Measurements from ENCODE around the gene TMEM186. TPM values are rescaled to one million over a fixed set of nuclear protein-coding genes. Genes with fewer than 3 reads are reported as not detected.
"Not testable (repeated sequence)": the region's sequence is repeated elsewhere in the genome, so short reads cannot be mapped to it uniquely, and the experiment has no call there.

The TMEM186 gene
- total RNA-seq, 2 experiments from 2014 or later = 1.9 to 3.1 TPM

DNA sequence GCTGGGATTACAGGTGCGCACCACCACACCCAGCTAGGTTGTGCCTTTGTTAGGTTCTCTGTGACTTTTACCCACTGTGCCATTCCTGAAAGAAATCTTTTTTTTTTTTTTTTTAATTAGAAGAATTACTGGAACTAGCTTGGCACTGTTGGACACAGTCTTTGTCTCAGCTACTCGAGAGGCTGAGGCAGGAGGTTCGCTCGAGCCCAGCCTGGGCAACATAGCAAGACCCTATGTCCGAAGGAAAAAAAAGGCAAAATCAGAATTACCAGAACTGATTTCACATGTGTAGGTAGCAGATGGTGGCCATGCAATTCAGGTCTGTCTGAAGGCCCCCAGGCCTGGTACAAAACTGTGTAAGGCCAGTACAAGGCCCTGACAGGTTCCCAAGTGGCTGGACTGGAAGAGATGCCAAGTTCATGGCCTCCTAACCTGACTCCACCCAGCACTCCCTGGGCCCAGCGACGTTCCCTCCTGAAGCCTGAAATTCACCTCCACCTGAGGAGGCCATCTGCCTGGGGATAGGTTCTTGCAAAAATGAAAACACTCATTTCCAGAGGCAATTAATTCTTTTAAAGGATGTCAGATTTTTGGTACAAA is 48.4 kb upstream of the TMEM186 start:
- ATAC-seq (ENCODE audit: poor library complexity) (no peak), DNase-seq (no peak)
- Mint-ChIP-seq H3K36me3 (ENCODE audit: low read depth) (peaks cover 33% of the 10 kb centered on the region), H3K27ac (no peak overlapping the region), H3K4me3 (no peak overlapping the region), H3K27me3 (no peaks in the 10 kb centered on the region), H3K4me1 (ENCODE audit: low read depth) (peaks cover 22% of the 10 kb centered on the region), H3K9me3 (no peaks in the 10 kb centered on the region)
- CTCF ChIA-PET = no interaction called here
- TF ChIP-seq, protein P1, sequence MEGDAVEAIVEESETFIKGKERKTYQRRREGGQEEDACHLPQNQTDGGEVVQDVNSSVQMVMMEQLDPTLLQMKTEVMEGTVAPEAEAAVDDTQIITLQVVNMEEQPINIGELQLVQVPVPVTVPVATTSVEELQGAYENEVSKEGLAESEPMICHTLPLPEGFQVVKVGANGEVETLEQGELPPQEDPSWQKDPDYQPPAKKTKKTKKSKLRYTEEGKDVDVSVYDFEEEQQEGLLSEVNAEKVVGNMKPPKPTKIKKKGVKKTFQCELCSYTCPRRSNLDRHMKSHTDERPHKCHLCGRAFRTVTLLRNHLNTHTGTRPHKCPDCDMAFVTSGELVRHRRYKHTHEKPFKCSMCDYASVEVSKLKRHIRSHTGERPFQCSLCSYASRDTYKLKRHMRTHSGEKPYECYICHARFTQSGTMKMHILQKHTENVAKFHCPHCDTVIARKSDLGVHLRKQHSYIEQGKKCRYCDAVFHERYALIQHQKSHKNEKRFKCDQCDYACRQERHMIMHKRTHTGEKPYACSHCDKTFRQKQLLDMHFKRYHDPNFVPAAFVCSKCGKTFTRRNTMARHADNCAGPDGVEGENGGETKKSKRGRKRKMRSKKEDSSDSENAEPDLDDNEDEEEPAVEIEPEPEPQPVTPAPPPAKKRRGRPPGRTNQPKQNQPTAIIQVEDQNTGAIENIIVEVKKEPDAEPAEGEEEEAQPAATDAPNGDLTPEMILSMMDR (IDR thresholded peaks at IDR 0.05) = no peak
- Histone ChIP-seq H3K9me3 (ENCODE audit: control insufficient read depth in 1 of 2, insufficient read depth in 1 of 2, low read length in 2 of 2) (no peaks in the 10 kb centered on the region), H3K36me3 (ENCODE audit: insufficient read depth, low read length) (peaks cover 20% of the 10 kb centered on the region), H3K4me1 (ENCODE audit: insufficient read depth, low read length) (peaks cover 9% of the 10 kb centered on the region), H3K4me3 (ENCODE audit: low read length) (no peak overlapping the region), H3K27me3 (ENCODE audit: control insufficient read depth in 1 of 2, insufficient read depth in 2 of 2, low read length in 2 of 2) (no peaks in the 10 kb centered on the region), H3K27ac (ENCODE audit: low read depth in 1 of 2, low read length in 2 of 2) (no peak overlapping the region)
- POLR2A ChIA-PET = no interaction called here
- intact Hi-C loops (cut with DNase I, micrococcal nuclease) = no loop called here

DNA sequence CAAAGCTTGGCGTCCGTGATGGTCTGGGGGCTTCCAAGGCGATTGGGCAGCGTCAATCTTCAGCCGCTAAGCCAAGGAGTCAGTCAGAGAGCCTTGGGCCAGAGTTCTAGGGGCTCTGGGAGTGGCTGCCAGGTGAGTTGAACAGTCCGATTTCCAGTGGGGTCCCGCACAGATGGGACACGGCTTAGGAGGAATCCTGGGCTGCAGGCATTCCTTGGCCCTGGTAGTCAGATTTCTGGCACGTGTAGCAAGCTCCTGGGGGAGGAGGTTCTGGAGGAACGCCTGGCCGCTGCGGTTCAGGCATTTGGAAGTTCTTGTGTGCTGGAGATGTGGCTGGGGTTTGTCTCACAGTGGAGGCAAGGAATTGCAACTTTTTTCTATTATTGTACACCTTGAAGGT is 45.9 kb upstream of the TMEM186 start:
- H3K27ac Mint-ChIP-seq = not testable (repeated sequence)

DNA sequence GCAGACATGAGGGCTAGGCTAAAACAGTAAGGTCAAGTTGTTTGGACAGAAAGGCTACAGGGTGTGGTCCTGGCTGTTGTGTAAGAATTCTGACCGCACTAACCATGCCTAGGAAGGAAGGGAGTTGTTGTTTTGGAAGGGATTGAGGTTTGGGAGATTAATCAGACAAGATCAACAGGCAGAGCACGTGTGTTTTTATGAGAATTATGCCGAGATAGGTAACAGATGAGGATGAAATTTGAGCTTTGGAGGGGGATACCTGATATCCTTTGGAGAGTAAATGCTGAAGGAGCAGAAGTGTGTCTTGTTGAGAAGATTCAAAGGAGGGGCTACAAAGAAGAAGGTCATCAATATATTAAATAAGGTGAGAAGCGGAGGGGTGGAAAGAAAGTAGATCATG is 44.6 kb upstream of the TMEM186 start:
- H3K27me3 ChIP-seq (ENCODE audit: control insufficient read depth in 1 of 2, insufficient read depth in 2 of 2, low read length in 2 of 2); H3K4me3 ChIP-seq (ENCODE audit: low read length); CTCF ChIA-PET; H3K27ac ChIP-seq (ENCODE audit: low read depth in 1 of 2, low read length in 2 of 2); H3K27me3 Mint-ChIP-seq; H3K36me3 ChIP-seq (ENCODE audit: insufficient read depth, low read length); H3K4me1 ChIP-seq (ENCODE audit: insufficient read depth, low read length); H3K9me3 Mint-ChIP-seq; intact Hi-C loops (cut with DNase I, micrococcal nuclease); POLR2A ChIA-PET; H3K4me3 Mint-ChIP-seq; H3K9me3 ChIP-seq (ENCODE audit: control insufficient read depth in 1 of 2, insufficient read depth in 1 of 2, low read length in 2 of 2); ATAC-seq (ENCODE audit: poor library complexity); DNase-seq: not testable (repeated sequence)
- H3K36me3 Mint-ChIP-seq (ENCODE audit: low read depth) = peaks cover 16% of the 10 kb centered on the region
- peaks cover 12% of the 10 kb centered on the region for H3K4me1 Mint-ChIP-seq (ENCODE audit: low read depth)
- peak overlapping the region; percentile 37 for H3K27ac Mint-ChIP-seq

More for the DNA sequence above, 45.9 kb upstream of the TMEM186 start:
- H3K36me3 ChIP-seq (ENCODE audit: insufficient read depth, low read length); POLR2A ChIA-PET; H3K4me3 Mint-ChIP-seq; DNase-seq; H3K9me3 ChIP-seq (ENCODE audit: control insufficient read depth in 1 of 2, insufficient read depth in 1 of 2, low read length in 2 of 2); H3K9me3 Mint-ChIP-seq; H3K27ac ChIP-seq (ENCODE audit: low read depth in 1 of 2, low read length in 2 of 2); H3K4me3 ChIP-seq (ENCODE audit: low read length); H3K27me3 ChIP-seq (ENCODE audit: control insufficient read depth in 1 of 2, insufficient read depth in 2 of 2, low read length in 2 of 2); CTCF ChIA-PET; H3K27me3 Mint-ChIP-seq; H3K4me1 ChIP-seq (ENCODE audit: insufficient read depth, low read length); ATAC-seq (ENCODE audit: poor library complexity); intact Hi-C loops (cut with DNase I, micrococcal nuclease): not testable (repeated sequence)
- Mint-ChIP-seq H3K36me3 (ENCODE audit: low read depth) (peaks cover 16% of the 10 kb centered on the region), H3K4me1 (ENCODE audit: low read depth) (peaks cover 12% of the 10 kb centered on the region)

- H3K9me3 Mint-ChIP-seq; CTCF ChIA-PET; H3K4me1 ChIP-seq (ENCODE audit: insufficient read depth, low read length); H3K27ac Mint-ChIP-seq; POLR2A ChIA-PET; intact Hi-C loops (cut with DNase I, micrococcal nuclease); H3K27me3 Mint-ChIP-seq; H3K9me3 ChIP-seq (ENCODE audit: control insufficient read depth in 1 of 2, insufficient read depth in 1 of 2, low read length in 2 of 2); H3K36me3 Mint-ChIP-seq (ENCODE audit: low read depth); H3K36me3 ChIP-seq (ENCODE audit: insufficient read depth, low read length); H3K27ac ChIP-seq (ENCODE audit: low read depth in 1 of 2, low read length in 2 of 2); H3K4me3 Mint-ChIP-seq; ATAC-seq (ENCODE audit: poor library complexity); H3K4me3 ChIP-seq (ENCODE audit: low read length); DNase-seq; H3K27me3 ChIP-seq (ENCODE audit: control insufficient read depth in 1 of 2, insufficient read depth in 2 of 2, low read length in 2 of 2): not testable (repeated sequence)
- H3K4me1 Mint-ChIP-seq (ENCODE audit: low read depth) = peaks cover 16% of the 10 kb centered on the region
Observed at GRCh38 chr16:8837594-8837993, 40.2 kb upstream of the TMEM186 start.

DNA sequence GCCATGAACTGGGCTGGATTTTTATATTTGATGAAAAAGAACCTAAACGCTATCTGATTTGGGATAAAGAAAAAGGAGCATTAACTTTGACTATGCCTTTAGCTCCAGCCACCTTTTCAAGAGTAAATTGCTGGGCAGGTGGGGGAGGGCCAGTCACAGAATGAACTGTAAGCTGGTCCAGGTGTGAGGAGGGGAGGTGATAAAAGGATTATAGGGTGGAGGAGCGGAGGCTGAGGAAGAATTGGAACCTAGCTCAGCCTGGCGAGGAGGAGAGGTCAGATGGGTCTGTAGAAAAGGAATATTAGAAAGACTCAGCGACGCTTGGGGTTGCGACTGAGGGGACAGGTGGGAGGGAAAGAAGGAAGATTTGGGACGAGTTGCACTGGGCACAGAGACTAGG is 39.4 kb upstream of the TMEM186 start:
- POLR2A ChIA-PET; H3K9me3 ChIP-seq (ENCODE audit: control insufficient read depth in 1 of 2, insufficient read depth in 1 of 2, low read length in 2 of 2); H3K27me3 Mint-ChIP-seq: not testable (repeated sequence)

More for the DNA sequence above, 39.4 kb upstream of the TMEM186 start:
- H3K4me3 ChIP-seq (ENCODE audit: low read length); H3K9me3 Mint-ChIP-seq; H3K27ac Mint-ChIP-seq; H3K36me3 Mint-ChIP-seq (ENCODE audit: low read depth); ATAC-seq (ENCODE audit: poor library complexity); H3K4me3 Mint-ChIP-seq; intact Hi-C loops (cut with DNase I, micrococcal nuclease); H3K27me3 ChIP-seq (ENCODE audit: control insufficient read depth in 1 of 2, insufficient read depth in 2 of 2, low read length in 2 of 2); CTCF ChIA-PET; DNase-seq; H3K27ac ChIP-seq (ENCODE audit: low read depth in 1 of 2, low read length in 2 of 2); H3K4me1 ChIP-seq (ENCODE audit: insufficient read depth, low read length): not testable (repeated sequence)
- H3K36me3 ChIP-seq (ENCODE audit: insufficient read depth, low read length) = peaks cover 10% of the 10 kb centered on the region
- H3K4me1 Mint-ChIP-seq (ENCODE audit: low read depth) = peaks cover 15% of the 10 kb centered on the region
